ENCODE data around the gene COG2.

- TF ChIP-seq POLR2A (IDR thresholded peaks at IDR 0.05; ENCODE audit: low read length), result no peak
- TF ChIP-seq GATA1 (IDR thresholded peaks at IDR 0.05; ENCODE audit: low read depth, low read length), result no peak
Observed at GRCh38 chr1:230651235-230651634, 9.0 kb downstream of the COG2 start.

Measured in erythroblast (primary cell).